ENCODE measurements around the gene TAF1D. TPM values are rescaled to one million over a fixed set of nuclear protein-coding genes. Genes with fewer than 3 reads are reported as not detected.
A peak's percentile ranks its signal among the peaks of the same experiment; 100 is the strongest.
"Not testable (repeated sequence)": the region's sequence is repeated elsewhere in the genome, so short reads cannot be mapped to it uniquely, and the experiment has no call there.

Gene TAF1D
- total RNA-seq, 1 experiment from 2014 or later = 126 TPM

DNA sequence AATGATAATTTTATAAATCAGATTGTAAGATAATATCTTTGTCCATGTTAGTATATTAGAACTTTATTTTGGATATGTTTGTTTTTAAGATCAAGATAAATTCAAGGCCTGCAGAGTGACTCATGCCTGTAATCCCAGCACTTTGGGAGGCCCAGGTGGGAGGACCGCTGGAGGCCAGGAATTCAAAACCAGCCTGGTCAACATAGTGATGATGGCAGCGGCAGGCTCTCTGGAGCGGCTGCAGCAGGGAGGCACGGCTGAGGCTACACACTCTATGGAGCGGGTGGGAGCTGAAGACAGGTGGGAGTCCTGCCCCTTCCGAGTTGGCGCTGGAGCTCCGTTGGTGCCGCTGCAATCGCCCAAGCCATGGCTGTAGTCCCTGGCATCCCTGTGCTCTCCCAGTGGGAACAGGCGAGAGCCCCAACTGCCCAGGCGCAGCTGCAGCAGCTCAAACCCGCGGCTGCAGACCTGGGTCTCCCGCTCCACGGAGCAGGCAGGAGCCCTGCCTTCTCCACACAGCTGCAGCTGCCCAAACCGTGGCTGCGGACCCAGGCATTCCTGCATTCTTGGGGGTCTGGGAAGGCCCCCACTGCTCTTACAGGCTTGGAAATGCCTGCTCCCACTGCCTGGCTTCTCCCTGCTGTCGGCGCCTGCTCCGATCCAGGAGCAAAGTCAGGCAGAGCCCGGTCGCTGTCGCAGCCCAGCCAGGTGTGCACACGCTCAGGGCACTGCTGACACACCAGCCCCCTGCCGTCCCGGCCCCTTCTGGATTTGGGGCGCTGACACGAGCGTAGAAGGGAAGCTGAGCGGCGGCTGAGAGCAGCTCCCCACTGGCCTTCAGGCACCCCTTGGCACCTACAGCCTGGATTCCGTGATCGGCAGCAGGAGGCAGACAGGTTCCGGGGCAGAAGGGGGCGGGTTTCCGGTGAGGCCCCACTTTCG is 16.9 kb upstream of the TAF1D start:
- in situ Hi-C loops (cut with HindIII; ENCODE audit: low pct_unique_long_range_greater_than_20kb, low sequenced_read_pairs) = no loop called here
- no peak for DNase-seq (ENCODE audit: low read depth, low spot score)

DNA sequence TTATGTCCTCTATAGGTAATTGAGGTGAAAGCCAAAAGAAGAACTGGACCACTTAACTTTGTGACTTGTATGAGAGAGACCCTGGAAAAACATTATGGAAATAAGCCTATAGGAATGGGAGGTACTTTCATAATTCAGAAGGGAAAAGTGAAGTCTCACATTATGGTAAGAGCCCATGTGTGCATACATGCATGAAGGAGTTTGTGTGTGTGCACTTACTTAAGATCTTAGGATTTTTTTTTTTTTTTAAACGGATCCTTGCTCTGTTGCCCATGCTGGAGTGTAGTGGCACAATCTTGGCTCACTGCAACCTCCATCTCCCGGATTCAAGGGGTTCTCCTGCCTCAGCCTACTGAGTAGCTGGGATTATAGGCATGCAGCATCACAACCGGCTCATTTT is 16.0 kb upstream of the TAF1D start:
- in situ Hi-C loops (cut with HindIII; ENCODE audit: low pct_unique_long_range_greater_than_20kb, low sequenced_read_pairs) = no loop called here
- no peak for DNase-seq (ENCODE audit: low read depth, low spot score)

DNA sequence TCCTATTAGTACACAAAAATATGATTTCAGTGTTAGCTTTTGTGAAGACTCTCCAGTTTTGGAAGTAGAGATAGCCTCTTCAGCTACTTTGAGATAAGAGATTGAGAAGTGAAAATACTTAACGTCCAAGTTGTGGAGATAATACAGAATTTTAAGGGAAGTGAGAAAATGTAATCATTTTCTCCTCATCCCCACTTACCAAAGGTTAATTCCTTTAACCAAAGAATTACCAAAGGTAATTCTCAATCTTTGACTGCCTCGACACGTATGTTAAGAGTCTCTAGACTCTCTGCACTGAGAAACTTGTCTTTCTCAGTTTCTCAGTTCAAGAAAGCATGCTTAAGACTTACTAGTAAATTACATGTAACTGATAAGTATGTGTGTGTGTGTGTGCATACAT is 15.5 kb upstream of the TAF1D start:
- in situ Hi-C loops (cut with HindIII; ENCODE audit: low pct_unique_long_range_greater_than_20kb, low sequenced_read_pairs) = no loop called here

GRCh38 chr11:93753241-93753640 is 11.9 kb upstream of the TAF1D start:
- in situ Hi-C loops (cut with HindIII; ENCODE audit: low pct_unique_long_range_greater_than_20kb, low sequenced_read_pairs) = no loop called here
- no peak for DNase-seq (ENCODE audit: low read depth, low spot score)

More for the DNA sequence above, 15.5 kb upstream of the TAF1D start:
- no peak for DNase-seq (ENCODE audit: low read depth, low spot score)

DNA sequence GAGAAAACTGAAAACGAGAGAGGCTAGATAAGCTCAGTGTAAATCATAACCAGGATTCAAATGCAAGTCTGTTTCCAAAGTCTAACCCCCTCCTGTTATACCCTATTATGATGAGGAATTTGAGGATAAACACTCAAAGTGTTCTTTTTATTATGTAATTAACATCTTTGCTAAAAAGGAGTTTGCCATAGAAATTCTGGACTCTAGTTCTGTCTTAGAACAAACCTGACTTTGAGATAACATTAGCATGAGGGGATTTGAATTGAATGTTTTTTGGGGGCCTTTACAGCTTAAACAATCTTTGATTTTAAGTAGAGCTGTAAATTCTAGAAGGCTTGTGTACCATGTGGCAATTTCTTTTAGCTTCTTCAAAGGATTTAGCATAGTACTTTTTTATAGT is 9.7 kb upstream of the TAF1D start:
- no peak for DNase-seq (ENCODE audit: low read depth, low spot score)
- in situ Hi-C loops (cut with HindIII; ENCODE audit: low pct_unique_long_range_greater_than_20kb, low sequenced_read_pairs) = no loop called here

DNA sequence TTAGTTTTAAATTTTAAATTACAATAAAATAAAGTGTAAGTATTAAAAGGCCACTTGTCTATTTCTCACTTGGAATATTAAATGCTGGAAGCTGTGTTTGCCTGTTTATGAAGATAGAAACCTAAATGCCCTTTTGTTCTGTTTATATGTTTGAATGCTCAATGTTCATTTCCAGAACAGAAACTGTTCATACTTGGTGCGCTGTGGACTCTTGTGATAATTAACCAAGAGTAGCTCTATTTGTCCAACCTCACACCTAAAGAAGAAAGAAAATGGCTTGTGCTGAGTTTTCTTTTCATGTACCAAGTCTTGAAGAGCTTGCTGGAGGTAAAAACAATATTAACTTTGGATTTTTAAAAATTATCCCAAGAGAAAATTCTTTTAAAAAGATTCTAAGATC is 5.8 kb upstream of the TAF1D start:
- in situ Hi-C loops (cut with HindIII; ENCODE audit: low pct_unique_long_range_greater_than_20kb, low sequenced_read_pairs) = no loop called here
- no peak for DNase-seq (ENCODE audit: low read depth, low spot score)

DNA sequence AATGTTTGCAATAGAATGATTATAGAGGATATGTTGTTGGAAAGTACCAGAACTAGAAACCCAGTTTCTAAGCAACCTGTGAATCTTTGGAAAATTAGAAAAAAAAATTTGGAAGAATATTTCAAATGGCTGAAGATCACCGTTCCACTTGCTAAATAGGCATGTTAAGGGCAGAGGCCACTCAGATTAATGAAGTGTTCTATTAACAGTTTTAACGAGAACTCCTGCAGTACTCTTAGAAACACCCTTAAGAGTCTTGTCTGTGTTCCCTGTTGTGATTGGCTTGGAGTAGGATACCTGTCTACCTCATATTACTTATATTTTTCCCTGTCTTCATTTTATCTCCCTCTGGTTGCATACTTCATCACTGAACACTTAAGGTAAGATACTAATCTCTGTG is 4.8 kb upstream of the TAF1D start:
- in situ Hi-C loops (cut with HindIII; ENCODE audit: low pct_unique_long_range_greater_than_20kb, low sequenced_read_pairs) = no loop called here
- DNase-seq (ENCODE audit: low read depth, low spot score) = no peak

GRCh38 chr11:93745005-93745755 is 3.9 kb upstream of the TAF1D start:
- in situ Hi-C loops (cut with HindIII; ENCODE audit: low pct_unique_long_range_greater_than_20kb, low sequenced_read_pairs) = not testable (repeated sequence)
- peak; percentile 62 for DNase-seq (ENCODE audit: low read depth, low spot score)

- in situ Hi-C loops (cut with HindIII; ENCODE audit: low pct_unique_long_range_greater_than_20kb, low sequenced_read_pairs) = no loop called here
- DNase-seq (ENCODE audit: low read depth, low spot score) = no peak
Observed at GRCh38 chr11:93744669-93745004, 3.3 kb upstream of the TAF1D start.

- DNase-seq (ENCODE audit: low read depth, low spot score) = no peak
- in situ Hi-C loops (cut with HindIII; ENCODE audit: low pct_unique_long_range_greater_than_20kb, low sequenced_read_pairs) = no loop called here
Observed at GRCh38 chr11:93743291-93743690, 2.0 kb upstream of the TAF1D start.

GRCh38 chr11:93741882-93742226 is 559 bp upstream of the TAF1D start:
- in situ Hi-C loops (cut with HindIII; ENCODE audit: low pct_unique_long_range_greater_than_20kb, low sequenced_read_pairs) = no loop called here

DNA sequence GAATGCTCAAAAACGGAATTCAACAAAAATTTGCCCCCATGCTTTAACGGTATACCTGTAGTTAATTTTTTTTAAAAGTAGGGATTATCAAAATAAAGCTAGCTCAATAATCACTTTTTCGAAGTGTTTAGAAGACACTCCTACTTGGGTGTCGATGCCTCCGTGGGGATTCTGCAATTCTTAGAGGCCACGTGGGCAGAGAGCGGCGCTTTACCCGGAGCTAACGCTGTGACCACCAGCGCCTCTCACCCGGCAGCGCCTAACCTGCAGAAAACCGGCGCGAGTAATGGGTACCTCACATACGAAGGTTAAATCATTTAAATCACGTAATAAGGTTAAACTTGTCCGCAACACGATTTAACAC is 583 bp downstream of the TAF1D start:
- in situ Hi-C loops (cut with HindIII; ENCODE audit: low pct_unique_long_range_greater_than_20kb, low sequenced_read_pairs) = no loop called here
- DNase-seq (ENCODE audit: low read depth, low spot score) = peak; percentile 68

More at GRCh38 chr11:93741882-93742226, 559 bp upstream of the TAF1D start:
- DNase-seq (ENCODE audit: low read depth, low spot score) = peak; percentile 44

- peak; percentile 33 for DNase-seq (ENCODE audit: low read depth, low spot score)
- in situ Hi-C loops (cut with HindIII; ENCODE audit: low pct_unique_long_range_greater_than_20kb, low sequenced_read_pairs) = no loop called here
Observed at GRCh38 chr11:93740031-93740729, 1.1 kb downstream of the TAF1D start.

DNA sequence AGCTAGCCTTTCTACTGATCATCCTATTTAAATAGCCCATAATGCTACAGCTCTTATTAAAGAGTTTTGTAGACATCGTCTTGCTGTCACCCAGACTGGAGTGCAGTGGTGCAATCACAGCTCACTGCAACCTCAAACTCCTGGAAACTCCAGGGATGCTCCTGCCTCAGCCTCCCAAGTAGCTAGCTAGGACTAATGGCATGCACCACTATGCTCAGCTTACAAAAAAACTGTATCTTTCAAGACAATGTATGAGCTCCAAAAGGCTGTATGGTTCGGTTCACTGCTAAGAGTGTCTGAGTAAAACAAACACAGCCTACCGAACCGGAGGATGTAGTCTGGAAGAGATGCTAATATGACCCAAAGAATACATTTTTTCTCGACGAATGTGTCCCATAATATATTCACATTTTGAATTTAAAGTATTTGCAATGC is 2.6 kb downstream of the TAF1D start:
- in situ Hi-C loops (cut with HindIII; ENCODE audit: low pct_unique_long_range_greater_than_20kb, low sequenced_read_pairs) = no loop called here

DNA sequence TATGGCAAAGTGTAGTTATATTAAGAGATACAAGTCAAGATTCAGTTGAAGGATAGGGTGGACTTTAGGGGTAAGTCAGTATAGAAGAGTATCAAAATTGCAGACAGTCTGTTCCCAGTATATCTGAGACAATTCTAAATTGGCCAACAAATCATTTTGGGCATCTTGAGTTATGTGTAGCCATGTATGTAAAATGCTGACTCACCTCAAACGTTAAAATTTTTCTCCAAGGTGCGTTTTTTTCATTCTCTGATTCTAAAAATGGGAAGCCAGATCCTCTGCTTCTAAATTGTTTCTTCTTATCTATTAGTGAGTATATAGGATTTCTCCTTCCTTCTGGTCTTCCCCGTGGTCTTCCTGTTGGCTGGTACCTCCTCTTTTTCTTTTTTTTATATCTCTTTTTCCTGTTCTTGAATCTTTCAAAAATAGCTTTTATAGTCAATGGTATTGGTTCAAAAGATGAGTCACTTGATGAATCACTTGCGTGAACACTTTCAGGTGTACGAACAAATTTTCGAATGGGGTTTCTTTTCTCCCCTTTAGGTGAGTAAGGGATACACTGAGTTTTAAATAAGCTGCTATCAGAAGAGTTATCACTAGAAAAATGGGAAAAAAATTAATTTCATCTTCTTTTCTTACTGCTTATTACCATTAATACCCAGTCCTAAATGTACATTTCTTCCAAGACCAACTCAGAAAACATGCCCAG is 3.2 kb downstream of the TAF1D start:
- no peak for DNase-seq (ENCODE audit: low read depth, low spot score)
- in situ Hi-C loops (cut with HindIII; ENCODE audit: low pct_unique_long_range_greater_than_20kb, low sequenced_read_pairs) = no loop called here

More for the DNA sequence above, 2.6 kb downstream of the TAF1D start:
- no peak for DNase-seq (ENCODE audit: low read depth, low spot score)

- in situ Hi-C loops (cut with HindIII; ENCODE audit: low pct_unique_long_range_greater_than_20kb, low sequenced_read_pairs) = no loop called here
- DNase-seq (ENCODE audit: low read depth, low spot score) = no peak
Observed at GRCh38 chr11:93736129-93736528, 5.2 kb downstream of the TAF1D start.

- no peak for DNase-seq (ENCODE audit: low read depth, low spot score)
- in situ Hi-C loops (cut with HindIII; ENCODE audit: low pct_unique_long_range_greater_than_20kb, low sequenced_read_pairs) = no loop called here
Observed at GRCh38 chr11:93735627-93736026, 5.7 kb downstream of the TAF1D start.
